PC-3 (cell line): Measurements from ENCODE around the gene ZFYVE19.

Source experiments
- CTCF ChIP-seq: fragments of 300-600 bp; sonication (generic); conservative IDR thresholded peaks from 2 replicates; pipeline ENCODE4 v1.5.1; 2017; ENCODE audit warnings: antibody characterized with exemption, low read depth, mild to moderate bottlenecking, low read length
- EZH2 ChIP-seq: fragments of 300-600 bp; sonication (generic); IDR thresholded peaks from one replicate; pipeline ENCODE4 v1.6.1; 2017; ENCODE audit warnings: antibody characterized with exemption, mild to moderate bottlenecking, low read length; ENCODE audit not compliant: unreplicated experiment
- EZH2phosphoT487 ChIP-seq: fragments of 300-600 bp; sonication (generic); IDR thresholded peaks from 2 replicates; pipeline ENCODE4 v1.6.1; 2018; ENCODE audit warnings: mild to moderate bottlenecking, antibody characterized with exemption, low read length, borderline replicate concordance

- TF ChIP-seq CTCF (no peak), EZH2 (no peak), EZH2phosphoT487 (no peak)
Measured at GRCh38 chr15:40812721-40813425, 6.0 kb downstream of the ZFYVE19 start.
